GM12873 (cell line): ENCODE data around the gene C5orf47.

Source experiments
- TF ChIP-seq, protein P1 (sequence below): IDR thresholded peaks from 2 replicates; pipeline ENCODE4 v1.5.1; 2012; ENCODE audit warnings: low read depth, mild to moderate bottlenecking, moderate library complexity, low read length, control low read depth; ENCODE audit not compliant: insufficient read depth; ENCODE audit errors: missing control alignments

Gene C5orf47

DNA sequence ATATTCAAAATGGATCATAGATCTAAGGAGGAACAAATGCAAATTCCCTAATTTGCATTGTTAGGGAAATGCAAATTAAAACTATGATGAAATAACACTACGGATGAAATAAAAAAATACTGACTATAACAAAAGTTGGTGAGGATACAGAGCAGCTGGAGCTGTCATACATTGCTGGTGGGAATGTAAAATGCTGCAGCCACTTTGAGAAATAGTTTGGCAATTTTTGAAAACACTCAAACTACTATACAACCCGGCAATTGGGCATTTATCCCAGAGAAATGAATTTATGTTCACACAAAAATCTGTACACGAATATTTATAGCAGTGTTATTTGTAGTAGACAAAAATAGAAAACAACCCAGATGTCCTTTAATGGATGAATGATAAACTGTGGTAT is 22.5 kb downstream of the C5orf47 start:
- TF ChIP-seq, protein P1, sequence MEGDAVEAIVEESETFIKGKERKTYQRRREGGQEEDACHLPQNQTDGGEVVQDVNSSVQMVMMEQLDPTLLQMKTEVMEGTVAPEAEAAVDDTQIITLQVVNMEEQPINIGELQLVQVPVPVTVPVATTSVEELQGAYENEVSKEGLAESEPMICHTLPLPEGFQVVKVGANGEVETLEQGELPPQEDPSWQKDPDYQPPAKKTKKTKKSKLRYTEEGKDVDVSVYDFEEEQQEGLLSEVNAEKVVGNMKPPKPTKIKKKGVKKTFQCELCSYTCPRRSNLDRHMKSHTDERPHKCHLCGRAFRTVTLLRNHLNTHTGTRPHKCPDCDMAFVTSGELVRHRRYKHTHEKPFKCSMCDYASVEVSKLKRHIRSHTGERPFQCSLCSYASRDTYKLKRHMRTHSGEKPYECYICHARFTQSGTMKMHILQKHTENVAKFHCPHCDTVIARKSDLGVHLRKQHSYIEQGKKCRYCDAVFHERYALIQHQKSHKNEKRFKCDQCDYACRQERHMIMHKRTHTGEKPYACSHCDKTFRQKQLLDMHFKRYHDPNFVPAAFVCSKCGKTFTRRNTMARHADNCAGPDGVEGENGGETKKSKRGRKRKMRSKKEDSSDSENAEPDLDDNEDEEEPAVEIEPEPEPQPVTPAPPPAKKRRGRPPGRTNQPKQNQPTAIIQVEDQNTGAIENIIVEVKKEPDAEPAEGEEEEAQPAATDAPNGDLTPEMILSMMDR = no peak

DNA sequence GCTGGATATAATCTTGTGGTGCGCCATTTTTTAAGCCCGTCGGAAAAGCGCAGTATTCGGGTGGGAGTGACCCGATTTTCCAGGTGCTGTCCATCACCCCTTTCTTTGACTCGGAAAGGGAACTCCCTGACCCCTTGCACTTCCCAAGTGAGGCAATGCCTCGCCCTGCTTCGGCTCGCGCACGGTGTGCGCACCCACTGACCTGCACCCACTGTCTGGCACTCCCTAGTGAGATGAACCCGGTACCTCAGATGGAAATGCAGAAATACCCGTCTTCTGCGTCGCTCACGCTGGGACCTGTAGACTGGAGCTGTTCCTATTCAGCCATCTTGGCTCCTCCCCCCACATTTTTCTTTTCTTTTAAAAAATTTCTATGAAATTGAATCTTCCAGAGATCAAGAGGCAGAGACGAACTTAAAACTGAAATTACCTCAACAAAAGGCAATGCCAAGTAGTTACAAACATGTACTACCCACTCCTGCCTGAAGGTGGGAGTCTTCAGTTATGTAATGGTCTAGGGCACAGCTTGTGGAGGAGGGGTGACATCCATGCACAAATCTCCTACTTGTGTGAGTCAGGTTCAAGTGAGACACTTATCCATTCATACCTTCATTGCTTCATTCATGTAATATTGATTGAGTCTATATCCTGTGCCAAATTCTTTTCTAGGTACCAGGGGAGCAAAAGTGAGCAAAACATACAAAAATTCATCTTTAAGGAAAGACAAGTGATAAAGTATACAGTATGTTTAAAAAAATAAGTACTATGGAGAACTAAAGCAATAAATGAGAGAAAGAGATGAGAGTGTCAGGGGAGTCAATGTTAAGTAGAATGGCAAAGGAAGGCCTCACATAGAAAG is 31.3 kb downstream of the C5orf47 start:
- TF ChIP-seq, protein P1 = peak; percentile 72

DNA sequence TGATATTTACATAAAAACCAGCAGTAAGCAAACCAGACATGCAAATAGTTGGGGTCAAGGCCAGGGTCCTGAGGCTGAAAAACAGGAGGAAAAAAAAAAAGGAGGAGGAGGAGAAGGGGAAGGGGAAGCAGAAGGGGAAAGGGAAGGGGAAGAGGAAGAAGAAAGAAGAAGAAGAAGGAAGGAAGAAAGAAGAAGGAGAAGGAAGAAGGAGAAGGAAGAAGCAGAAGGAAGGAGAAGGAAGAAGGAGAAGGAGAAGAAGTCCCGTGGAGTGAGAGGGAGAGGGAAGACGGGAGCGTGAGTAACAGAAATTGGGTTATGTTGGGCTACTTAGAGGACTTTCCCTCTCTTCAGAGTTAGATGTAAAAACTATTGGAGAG is 31.9 kb downstream of the C5orf47 start:
- TF ChIP-seq, protein P1 = no peak

- TF ChIP-seq, protein P1 = no peak
Observed at GRCh38 chr5:174022384-174023095, 33.6 kb downstream of the C5orf47 start.

- TF ChIP-seq, protein P1 = no peak
Observed at GRCh38 chr5:174030286-174030685, 41.3 kb downstream of the C5orf47 start.

DNA sequence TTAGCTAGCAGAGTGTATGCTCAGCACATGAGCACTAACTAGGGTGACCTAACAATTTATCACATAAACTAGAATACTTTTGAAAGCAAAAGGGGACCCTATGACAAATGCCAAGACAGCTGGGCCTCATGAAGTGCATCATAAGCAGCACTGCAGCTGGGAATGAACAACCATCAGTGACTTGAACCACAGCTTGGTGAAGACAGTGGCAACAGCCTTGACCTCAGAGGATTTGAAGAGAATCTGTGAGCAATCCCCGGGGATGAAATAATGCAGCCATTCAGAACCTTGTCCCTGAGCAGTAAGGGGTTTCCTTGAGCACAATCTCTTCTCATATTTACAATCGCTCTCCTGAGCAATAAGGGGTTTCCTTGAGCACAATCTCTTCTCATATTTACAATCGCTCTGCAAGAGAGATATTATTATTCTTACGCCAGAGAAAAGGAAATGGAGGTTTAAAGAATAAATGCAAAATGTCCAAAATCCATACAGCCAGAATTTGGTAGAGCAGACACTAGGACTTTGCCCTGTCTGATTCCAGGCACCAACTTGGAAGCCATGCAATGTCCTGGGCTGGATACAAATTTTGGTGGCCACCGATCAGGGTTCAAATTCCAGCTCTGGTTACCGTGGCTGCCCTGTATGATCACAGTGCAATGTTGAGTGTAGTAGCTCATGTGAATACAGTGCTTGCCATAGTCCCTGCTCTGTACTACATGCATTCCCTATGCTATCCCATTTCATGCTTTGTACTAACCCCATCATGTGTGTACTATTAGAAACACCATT is 55.7 kb downstream of the C5orf47 start:
- TF ChIP-seq, protein P1 = no peak

DNA sequence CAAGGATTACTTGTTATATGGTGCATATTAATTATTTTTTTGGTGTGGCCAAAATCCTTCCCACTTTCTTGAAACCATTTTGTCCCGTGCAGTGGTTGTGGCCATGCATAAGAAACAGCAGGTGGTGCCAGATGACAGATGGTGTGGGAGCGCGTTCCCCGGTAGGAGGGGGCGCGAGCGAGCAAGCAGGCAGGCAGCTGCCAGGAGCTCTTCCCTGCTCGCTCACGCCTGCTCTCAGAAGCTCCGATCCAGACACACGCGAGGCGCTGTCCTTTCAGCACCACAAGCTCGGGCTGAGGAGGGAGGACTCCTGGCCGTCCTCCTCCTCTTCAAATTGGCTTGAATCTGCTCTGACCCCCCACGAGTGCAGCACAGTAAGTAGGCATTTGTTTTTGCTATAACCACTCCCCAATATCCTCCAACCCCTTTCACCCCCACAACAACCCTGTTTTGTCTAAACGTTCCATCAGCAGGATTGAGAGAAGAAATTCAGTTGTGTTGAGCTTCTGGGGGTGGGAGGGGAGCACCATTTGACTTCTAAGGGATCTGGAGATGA is 56.6 kb downstream of the C5orf47 start, which contains the start of gene NSG2:
Gene NSG2, plus strand, starts transcription at position 237 of the 556 bp plus-strand sequence. CDS start 1,050 bp downstream, outside the sequence.
- TF ChIP-seq, protein P1 = peak; percentile 73
